HCT116 (cell line): ENCODE results near the gene YBEY. TPM values are rescaled to one million over a fixed set of nuclear protein-coding genes. Genes with fewer than 3 reads are reported as not detected.
"Not testable (repeated sequence)": the region's sequence is repeated elsewhere in the genome, so short reads cannot be mapped to it uniquely, and the experiment has no call there.

ENCODE experiments used
- ATAC-seq: fragments of 200-7000 bp; cut with Tn5 transposase; 2 replicates; pipeline ENCODE4 v1.9.1; 2020; ENCODE audit warnings: mild to moderate bottlenecking, moderate library complexity
- BruUV-seq: library from RNA; stranded (reverse); fragments of 400-500 nt; replicated peaks from 2 replicates; lab custom pipeline; 2021; lab: Mats Ljungman, UMichigan
- CTCF ChIA-PET: fragments of 300-600 bp; sonication (Branson Sonifier 250); formaldehyde crosslinking; loops from one replicate; lab custom pipeline; 2021; ENCODE audit warnings: antibody characterized with exemption; lab: Charles Lee
- POLR2A ChIA-PET: fragments of 300-600, 350-600 bp; sonication (Branson Sonifier 250); formaldehyde crosslinking; loops from one replicate; lab custom pipeline; 2021; ENCODE audit warnings: antibody characterized with exemption; lab: Charles Lee
- RAD21 ChIA-PET, 2 experiments: fragments of 300-600 bp; sonication (Branson Sonifier 250); formaldehyde crosslinking; loops; one replicate each; lab custom pipeline; 2023; ENCODE audit warnings: low total read pairs in 2 of 2; ENCODE audit not compliant: uncharacterized antibody in 2 of 2, unreplicated experiment in 2 of 2, low non-redundant PET in 1 of 2; lab: Charles Lee
- DNase-seq: peaks from one replicate; pipeline ENCODE4 v3.0.0-alpha.2; 2010; ENCODE audit warnings: low read depth, low spot score
- H2AFZ ChIP-seq: fragments of 200-600 bp; shearing (Covaris generic), sonication (generic); 2 replicates; pipeline ENCODE4 v1.6.1; 2017; ENCODE audit warnings: low read depth, mixed run types, mixed read lengths, antibody characterized with exemption, low read length; ENCODE audit not compliant: poor library complexity, severe bottlenecking
- H3K27ac ChIP-seq: 2 replicates; pipeline ENCODE4 v1.5.1; 2012; ENCODE audit warnings: low read depth, low read length
- H3K27me3 ChIP-seq: fragments of 200-600 bp; sonication (generic); 2 replicates; pipeline ENCODE4 v1.6.1; 2016; ENCODE audit warnings: mixed run types, low read length, mixed read lengths; ENCODE audit not compliant: insufficient read depth
- H3K36me3 ChIP-seq, 2 experiments: fragments of 200-500 bp in 1 of 2; fragments of 200-600 bp in 1 of 2; sonication (Bioruptor generic) in 1 of 2; sonication (generic) in 1 of 2; 2 replicates each; pipeline versions ENCODE4 v1.5.1 to v1.6.1; 2014 to 2016; ENCODE audit warnings: low read length in 2 of 2, inconsistent platforms in 1 of 2, mixed read lengths in 1 of 2, mixed run types in 1 of 2; ENCODE audit not compliant: insufficient read depth in 2 of 2, control insufficient read depth in 1 of 2
- H3K4me1 ChIP-seq, 2 experiments: fragments of 200-600 bp in 1 of 2; sonication (generic) in 1 of 2; 2 replicates each; pipeline versions ENCODE4 v1.5.1 to v1.6.1; 2012 to 2017; ENCODE audit warnings: low read length in 2 of 2, inconsistent platforms in 1 of 2, mild to moderate bottlenecking in 1 of 2, mixed read lengths in 1 of 2, mixed run types in 1 of 2, moderate library complexity in 1 of 2; ENCODE audit not compliant: insufficient read depth in 2 of 2, control insufficient read depth in 1 of 2
- H3K4me2 ChIP-seq: fragments of 200-600 bp; sonication (generic); 2 replicates; pipeline ENCODE4 v1.6.1; 2017; ENCODE audit warnings: mixed run types, low read length, mixed read lengths
- H3K4me3 ChIP-seq, 2 experiments: fragments of 200-600 bp in 1 of 2; sonication (generic) in 1 of 2; replicated peaks in 1 of 2; 2 replicates each; pipeline ENCODE4 v1.5.1; 2011 to 2016; ENCODE audit warnings: low read length in 2 of 2, control low read depth in 1 of 2, low read depth in 1 of 2, mild to moderate bottlenecking in 1 of 2, mixed read lengths in 1 of 2, mixed run types in 1 of 2
- H3K79me2 ChIP-seq: fragments of 200-600 bp; sonication (generic); 2 replicates; pipeline ENCODE4 v1.6.1; 2017; ENCODE audit warnings: mild to moderate bottlenecking, mixed run types, low read length, moderate library complexity, mixed read lengths; ENCODE audit not compliant: insufficient read depth
- H3K9ac ChIP-seq: fragments of 200-600 bp; sonication (generic); 2 replicates; pipeline ENCODE4 v1.6.1; 2016; ENCODE audit warnings: low read length, mixed read lengths
- H3K9me2 ChIP-seq: fragments of 200-600 bp; sonication (generic), shearing (Covaris generic); 2 replicates; pipeline ENCODE4 v1.6.1; 2017; ENCODE audit warnings: mixed run types, mild to moderate bottlenecking, moderate library complexity; ENCODE audit not compliant: insufficient read depth
- H3K9me3 ChIP-seq, 2 experiments: fragments of 200-500 bp in 1 of 2; fragments of 200-600 bp in 1 of 2; sonication (Bioruptor generic) in 1 of 2; sonication (generic) in 1 of 2; 2 replicates each; pipeline ENCODE4 v1.6.1; 2014 to 2017; ENCODE audit warnings: low read length in 2 of 2, mixed read lengths in 2 of 2, inconsistent platforms in 1 of 2, low read depth in 1 of 2, mild to moderate bottlenecking in 1 of 2, mixed run types in 1 of 2, moderate library complexity in 1 of 2; ENCODE audit not compliant: control insufficient read depth in 1 of 2, insufficient read depth in 1 of 2
- H4K20me1 ChIP-seq: fragments of 200-600 bp; sonication (generic), shearing (Covaris generic); 2 replicates; pipeline ENCODE4 v1.6.1; 2017; ENCODE audit warnings: mixed run types, mild to moderate bottlenecking, moderate library complexity; ENCODE audit not compliant: insufficient read depth
- EZH2 ChIP-seq: fragments of 200-600 bp; sonication (generic); IDR thresholded peaks from 2 replicates; pipeline ENCODE4 v1.6.1; 2017; ENCODE audit warnings: antibody characterized with exemption, mixed run types
- FOSL1 ChIP-seq: IDR thresholded peaks from 2 replicates; pipeline ENCODE4 v1.6.1; 2012; ENCODE audit warnings: low read depth
- SRF ChIP-seq: IDR thresholded peaks from 2 replicates; pipeline ENCODE4 v1.6.1; 2012; ENCODE audit warnings: low read depth
- TCF7L2 ChIP-seq: IDR thresholded peaks from 2 replicates; pipeline ENCODE4 v1.7.0; 2011; ENCODE audit warnings: borderline replicate concordance, inconsistent platforms; ENCODE audit not compliant: insufficient read depth, insufficient read length; ENCODE audit errors: extremely low read depth
- YY1 ChIP-seq: IDR thresholded peaks from 2 replicates; pipeline ENCODE4 v1.6.1; 2011; ENCODE audit warnings: low read length, low read depth, moderate library complexity, mild to moderate bottlenecking; ENCODE audit not compliant: insufficient replicate concordance; ENCODE audit errors: extremely low read depth
- ZFX ChIP-seq: fragments of 450-650 bp; IDR thresholded peaks from 2 replicates; pipeline ENCODE4 v1.6.1; 2017
- intact Hi-C: fragments of 100-400 bp; cut with micrococcal nuclease; formaldehyde crosslinking; loops from 2 replicates; pipeline ENCODE4 v1.10.0; 2022
- total RNA-seq: library from RNA; stranded (reverse); gene quantifications from one replicate; pipeline ENCODE4 v1.2.1, GENCODE V29; 2021; ENCODE audit not compliant: unreplicated experiment

YBEY gene
- total RNA-seq, 1 experiment from 2014 or later: 31.5 TPM

DNA sequence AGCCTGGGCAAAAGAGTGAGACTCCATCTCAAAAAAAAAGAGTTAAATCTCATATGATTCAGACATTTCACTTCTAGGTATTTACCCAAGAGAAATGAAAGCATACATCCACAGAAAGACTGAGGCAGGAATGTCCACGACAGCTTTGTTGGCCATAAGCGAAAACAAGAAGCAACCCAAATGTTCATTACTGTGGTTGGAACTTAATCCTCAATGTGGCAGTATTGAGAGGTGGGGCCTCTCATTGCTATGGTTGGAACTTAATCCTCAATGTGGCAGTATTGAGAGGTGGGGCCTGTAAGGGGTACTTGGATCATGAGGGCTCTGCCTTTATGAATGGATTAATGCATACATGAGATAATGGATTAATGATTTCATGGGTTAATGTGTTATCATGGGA lies 22.3 kb downstream of the YBEY start:
- H3K36me3 ChIP-seq: no peaks in the 10 kb centered on the region
- BruUV-seq: no TSS peak
- H3K9ac ChIP-seq: no peak overlapping the region

DNA sequence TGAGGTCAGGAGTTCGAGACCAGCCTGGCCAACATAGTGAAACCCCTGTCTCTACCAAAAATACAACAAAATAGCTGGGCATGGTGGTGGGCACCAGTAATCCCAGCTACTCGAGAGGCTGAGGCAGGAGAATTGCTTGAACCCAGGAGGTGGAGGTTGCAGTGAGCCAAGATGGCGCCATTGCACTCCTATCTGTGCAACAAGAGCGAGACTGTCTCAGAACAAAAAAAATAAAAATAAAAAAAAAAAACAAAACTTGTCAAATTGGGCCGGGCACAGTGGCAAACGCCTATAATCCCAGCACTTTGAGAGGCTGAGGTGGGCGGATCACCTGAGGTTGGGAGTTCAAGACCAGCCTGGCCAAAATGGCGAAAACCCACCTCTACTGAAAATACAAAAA lies 24.1 kb downstream of the YBEY start:
- H4K20me1 ChIP-seq, H3K27ac ChIP-seq, H3K36me3 ChIP-seq, DNase-seq, H3K79me2 ChIP-seq, ATAC-seq, CTCF ChIA-PET, H3K9me2 ChIP-seq, RAD21 ChIA-PET, BruUV-seq, H3K4me2 ChIP-seq, H2AFZ ChIP-seq, intact Hi-C loops, H3K4me3 ChIP-seq, H3K9ac ChIP-seq, POLR2A ChIA-PET, H3K9me3 ChIP-seq, H3K4me1 ChIP-seq, H3K27me3 ChIP-seq: not testable (repeated sequence)

More for the DNA sequence above, 22.3 kb downstream of the YBEY start:
- ChIA-PET POLR2A (no interaction called here), CTCF (no interaction called here), RAD21 (no interaction called here)
- intact Hi-C loops: no loop called here
- Histone ChIP-seq H3K9me3 (no peaks in the 10 kb centered on the region), H3K79me2 (no peaks in the 10 kb centered on the region), H3K4me3 (no peak overlapping the region), H3K4me1 (no peaks in the 10 kb centered on the region), H3K27ac (no peak overlapping the region), H3K9me2 (no peaks in the 10 kb centered on the region)
- TF ChIP-seq ZFX (no peak), YY1 (no peak), FOSL1 (no peak), TCF7L2 (no peak), SRF (no peak), EZH2 (no peak)
- TF ChIP-seq, all 23 proteins: peak for 0
- no peak overlapping the region for H3K4me2 ChIP-seq
- ATAC-seq (no peak), DNase-seq (no peak)
- H3K27me3 ChIP-seq: no peaks in the 10 kb centered on the region
- no peaks in the 10 kb centered on the region for H4K20me1 ChIP-seq
- H2AFZ ChIP-seq: no peak overlapping the region
